Keratinocyte (primary cell): ENCODE results near the gene ATG9B. TPM values are rescaled to one million over a fixed set of nuclear protein-coding genes. Genes with fewer than 3 reads are reported as not detected.

Experiments
- DNase-seq: peaks from one replicate; pipeline ENCODE4 v3.0.0-alpha.2; 2011; ENCODE audit warnings: low read depth, missing footprints, low spot score
- FAIRE-seq: peaks from 2 replicates; lab custom pipeline; 2011; peaks lifted over from hg19 to GRCh38; lab: Jason Lieb, UNC
- H2AFZ ChIP-seq: 2 replicates; pipeline ENCODE4 v1.6.0; 2012; ENCODE audit warnings: low read length, control low read depth, inconsistent platforms; ENCODE audit not compliant: control insufficient read depth
- H3K27ac ChIP-seq: 2 replicates; pipeline ENCODE4 v1.5.1; 2011; ENCODE audit warnings: low read length; ENCODE audit not compliant: control insufficient read depth, insufficient read depth
- H3K27me3 ChIP-seq: 3 replicates; pipeline ENCODE4 v1.6.0; 2011; ENCODE audit warnings: low read length; ENCODE audit not compliant: control insufficient read depth, insufficient read depth; ENCODE audit errors: extremely low read depth
- H3K36me3 ChIP-seq, 2 experiments: 2 replicates in 1 of 2; 3 replicates in 1 of 2; pipeline ENCODE4 v1.5.1; 2011; ENCODE audit warnings: low read length in 2 of 2, mild to moderate bottlenecking in 1 of 2; ENCODE audit not compliant: control insufficient read depth in 2 of 2, insufficient read depth in 2 of 2; ENCODE audit errors: extremely low read depth in 1 of 2
- H3K4me1 ChIP-seq: 3 replicates; pipeline ENCODE4 v1.5.1; 2011; ENCODE audit warnings: low read length; ENCODE audit not compliant: control insufficient read depth, insufficient read depth; ENCODE audit errors: extremely low read depth
- H3K4me2 ChIP-seq: 3 replicates; pipeline ENCODE4 v1.6.0; 2011; ENCODE audit warnings: low read depth, low read length; ENCODE audit not compliant: control insufficient read depth, insufficient read depth; ENCODE audit errors: extremely low read depth
- H3K4me3 ChIP-seq, 3 experiments: fragments of 200-600 bp in 1 of 3; sonication (generic) in 1 of 3; 2 replicates in 2 of 3; 3 replicates in 1 of 3; pipeline ENCODE4 v1.5.1; 2011 to 2016; ENCODE audit warnings: low read length in 3 of 3, mild to moderate bottlenecking in 3 of 3, control low read depth in 2 of 3, inconsistent platforms in 1 of 3, low read depth in 1 of 3, mixed read lengths in 1 of 3, mixed run types in 1 of 3, moderate library complexity in 1 of 3; ENCODE audit not compliant: control insufficient read depth in 2 of 3, insufficient read depth in 2 of 3; ENCODE audit errors: extremely low read depth in 1 of 3
- H3K79me2 ChIP-seq: 2 replicates; pipeline ENCODE4 v1.6.0; 2012; ENCODE audit warnings: low read length; ENCODE audit not compliant: control insufficient read depth, insufficient read depth
- H3K9ac ChIP-seq: 3 replicates; pipeline ENCODE4 v1.6.0; 2011; ENCODE audit warnings: low read length; ENCODE audit not compliant: control insufficient read depth, insufficient read depth; ENCODE audit errors: extremely low read depth
- H3K9me1 ChIP-seq: 3 replicates; pipeline ENCODE4 v1.6.0; 2011; ENCODE audit warnings: low read length; ENCODE audit not compliant: control insufficient read depth, insufficient read depth; ENCODE audit errors: extremely low read depth
- H3K9me3 ChIP-seq: 2 replicates; pipeline ENCODE4 v1.5.1; 2012; ENCODE audit warnings: low read depth, low read length; ENCODE audit not compliant: control insufficient read depth
- H4K20me1 ChIP-seq: 3 replicates; pipeline ENCODE4 v1.6.0; 2011; ENCODE audit warnings: low read length; ENCODE audit not compliant: control insufficient read depth, insufficient read depth; ENCODE audit errors: extremely low read depth
- EZH2 ChIP-seq: IDR thresholded peaks from one replicate; pipeline ENCODE4 v1.6.1; 2012; ENCODE audit warnings: inconsistent platforms, mild to moderate bottlenecking, low read length, moderate library complexity
- dilution Hi-C: fragments of 300-500 bp; cut with MboI; formaldehyde crosslinking; loops from one replicate; pipeline ENCODE4 v1.7.0; 2020; ENCODE audit warnings: low sequenced_read_pairs; ENCODE audit not compliant: extremely low pct_ligation_motif_present
- polyA plus RNA-seq, 5 experiments: library from polyadenylated mRNA; depleted of rRNA in 3 of 5; stranded (reverse) in 3 of 5; stranded (forward) in 1 of 5; unstranded in 1 of 5; fragments of >200 nt; gene quantifications; 1 replicate in 1 of 5; 2 replicates in 3 of 5; 3 replicates in 1 of 5; pipeline versions ENCODE4 v1.2.1 to v1.2.3, GENCODE V29; 2011 to 2012; ENCODE audit warnings: missing spikeins in 2 of 5, low read depth in 1 of 5, low replicate concordance in 1 of 5
- TF ChIP-seq, protein P1 (sequence below), 3 experiments: IDR thresholded peaks in 1 of 3; conservative IDR thresholded peaks in 1 of 3; optimal IDR thresholded peaks in 1 of 3; 2 replicates in 2 of 3; 3 replicates in 1 of 3; pipeline versions ENCODE3 to v1.5.1; 2011; ENCODE audit warnings: low read length in 3 of 3, mild to moderate bottlenecking in 3 of 3, moderate library complexity in 2 of 3, control low read depth in 1 of 3, inconsistent platforms in 1 of 3; ENCODE audit not compliant: insufficient read depth in 2 of 3; ENCODE audit errors: extremely low read depth in 1 of 3

Gene ATG9B
- polyA plus RNA-seq, 1 donor (not counting 4 experiments of a cell fraction or from before 2014, with no cell fraction given), result 0.12 TPM

DNA sequence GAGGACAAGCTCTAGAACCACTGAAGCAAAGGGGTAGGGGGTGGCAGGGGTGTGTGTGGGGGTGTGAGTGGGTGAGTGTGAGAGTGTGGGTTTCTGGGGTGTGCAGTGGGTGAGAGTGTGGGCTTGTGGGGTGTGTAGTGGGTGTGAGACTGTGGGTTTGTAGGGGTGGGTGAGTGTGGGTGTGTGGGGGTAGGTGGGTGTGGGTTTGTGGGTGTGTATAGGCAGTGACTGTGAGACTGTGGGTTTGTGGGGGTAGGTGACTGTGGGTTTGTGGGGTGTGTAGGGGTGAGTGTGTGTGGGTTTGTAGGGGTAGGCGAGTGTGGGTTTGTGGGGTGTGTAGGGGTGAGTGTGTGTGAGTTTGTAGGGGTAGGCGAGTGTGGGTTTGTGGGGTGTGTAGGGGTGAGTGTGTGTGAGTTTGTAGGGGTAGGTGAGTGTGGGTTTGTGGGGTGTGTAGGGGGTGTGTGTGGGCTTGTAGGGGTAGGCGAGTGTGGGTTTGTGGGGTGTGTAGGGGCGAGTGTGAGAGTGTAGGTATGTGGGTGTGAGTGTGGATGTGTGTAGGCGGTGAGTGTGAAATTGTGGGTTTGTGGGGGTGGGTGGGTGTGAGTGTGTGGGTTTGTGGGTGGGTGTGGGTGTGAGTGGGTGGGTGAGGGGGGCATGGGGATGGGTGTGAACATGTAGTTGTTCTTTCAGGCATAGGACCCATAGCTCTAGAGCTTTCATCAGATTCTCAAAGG, 24.6 kb downstream of the ATG9B start:
- no peak overlapping the region for H3K4me3 ChIP-seq
- DNase-seq (no peak), FAIRE-seq (no peak)
- H2AFZ ChIP-seq, result no peak overlapping the region
- dilution Hi-C loops, result no loop called here
- no peaks in the 10 kb centered on the region for H3K79me2 ChIP-seq
- no peaks in the 10 kb centered on the region for H3K9me3 ChIP-seq
- H3K27me3 ChIP-seq, result no peaks in the 10 kb centered on the region
- no peak overlapping the region for H3K4me2 ChIP-seq
- no peaks in the 10 kb centered on the region for H3K9me1 ChIP-seq
- H3K27ac ChIP-seq, result no peak overlapping the region
- no peaks in the 10 kb centered on the region for H4K20me1 ChIP-seq
- H3K9ac ChIP-seq, result no peak overlapping the region
- TF ChIP-seq, protein P1, sequence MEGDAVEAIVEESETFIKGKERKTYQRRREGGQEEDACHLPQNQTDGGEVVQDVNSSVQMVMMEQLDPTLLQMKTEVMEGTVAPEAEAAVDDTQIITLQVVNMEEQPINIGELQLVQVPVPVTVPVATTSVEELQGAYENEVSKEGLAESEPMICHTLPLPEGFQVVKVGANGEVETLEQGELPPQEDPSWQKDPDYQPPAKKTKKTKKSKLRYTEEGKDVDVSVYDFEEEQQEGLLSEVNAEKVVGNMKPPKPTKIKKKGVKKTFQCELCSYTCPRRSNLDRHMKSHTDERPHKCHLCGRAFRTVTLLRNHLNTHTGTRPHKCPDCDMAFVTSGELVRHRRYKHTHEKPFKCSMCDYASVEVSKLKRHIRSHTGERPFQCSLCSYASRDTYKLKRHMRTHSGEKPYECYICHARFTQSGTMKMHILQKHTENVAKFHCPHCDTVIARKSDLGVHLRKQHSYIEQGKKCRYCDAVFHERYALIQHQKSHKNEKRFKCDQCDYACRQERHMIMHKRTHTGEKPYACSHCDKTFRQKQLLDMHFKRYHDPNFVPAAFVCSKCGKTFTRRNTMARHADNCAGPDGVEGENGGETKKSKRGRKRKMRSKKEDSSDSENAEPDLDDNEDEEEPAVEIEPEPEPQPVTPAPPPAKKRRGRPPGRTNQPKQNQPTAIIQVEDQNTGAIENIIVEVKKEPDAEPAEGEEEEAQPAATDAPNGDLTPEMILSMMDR (optimal IDR thresholded peaks at IDR 0.05 in 1 of 3, IDR thresholded peaks at IDR 0.05 in 1 of 3, conservative IDR thresholded peaks at IDR 0.05 in 1 of 3; ENCODE audit: extremely low read depth in 1 of 3, insufficient read depth in 2 of 3, low read length in 3 of 3), result no peak
- TF ChIP-seq EZH2, result no peak
- no peaks in the 10 kb centered on the region for H3K36me3 ChIP-seq
- H3K4me1 ChIP-seq, result peaks cover 4% of the 10 kb centered on the region

DNA sequence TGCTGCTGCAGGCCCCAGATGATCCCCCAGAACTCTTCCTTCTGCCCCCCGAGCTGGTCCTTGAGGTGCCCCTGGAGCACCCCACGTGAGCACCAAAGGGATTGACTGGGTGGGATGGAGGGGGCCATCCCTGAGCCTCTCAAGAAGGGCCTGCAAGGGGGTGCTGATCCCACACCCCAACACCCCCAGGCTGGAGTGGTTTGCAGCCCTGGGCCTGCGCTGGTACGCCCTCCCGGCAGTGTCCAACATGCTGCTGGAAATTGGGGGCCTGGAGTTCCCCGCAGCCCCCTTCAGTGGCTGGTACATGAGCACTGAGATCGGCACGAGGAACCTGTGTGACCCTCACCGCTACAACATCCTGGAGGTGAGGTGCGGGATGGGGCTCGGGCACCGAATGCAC, 25.3 kb downstream of the ATG9B start:
- Histone ChIP-seq H4K20me1 (no peaks in the 10 kb centered on the region), H3K4me1 (peaks cover 4% of the 10 kb centered on the region), H2AFZ (no peak overlapping the region), H3K27ac (no peak overlapping the region), H3K79me2 (no peaks in the 10 kb centered on the region), H3K9ac (no peak overlapping the region), H3K9me1 (no peaks in the 10 kb centered on the region), H3K4me3 (no peak overlapping the region), H3K4me2 (no peak overlapping the region), H3K27me3 (no peaks in the 10 kb centered on the region), H3K36me3 (no peaks in the 10 kb centered on the region), H3K9me3 (no peaks in the 10 kb centered on the region)
- TF ChIP-seq EZH2, result no peak
- TF ChIP-seq, protein P1 (optimal IDR thresholded peaks at IDR 0.05 in 1 of 3, IDR thresholded peaks at IDR 0.05 in 1 of 3, conservative IDR thresholded peaks at IDR 0.05 in 1 of 3; ENCODE audit: extremely low read depth in 1 of 3, insufficient read depth in 2 of 3, low read length in 3 of 3), result no peak
- FAIRE-seq (no peak), DNase-seq (no peak)
- dilution Hi-C loops, result no loop called here
